Spinal cord (tissue), 10 donors: ENCODE results near the gene RGS11. TPM values are rescaled to one million over a fixed set of nuclear protein-coding genes. Genes with fewer than 3 reads are reported as not detected.
"Not testable (repeated sequence)": the region's sequence is repeated elsewhere in the genome, so short reads cannot be mapped to it uniquely, and the experiment has no call there.

Experiments
- DNase-seq, 6 donors: peaks; one replicate each; pipeline versions ENCODE4 v3.0.0 to v3.0.0-alpha.2; 2013 to 2015; ENCODE audit warnings: low spot score in 6 of 6, low read depth in 4 of 6
- H3K27ac ChIP-seq: one replicate; pipeline ENCODE4 v1.5.1; 2013; ENCODE audit warnings: low read depth, low read length, control low read depth
- H3K27me3 ChIP-seq: one replicate; pipeline ENCODE4 v1.6.1; 2013; ENCODE audit warnings: low read length; ENCODE audit not compliant: control insufficient read depth, insufficient read depth
- H3K36me3 ChIP-seq: one replicate; pipeline ENCODE4 v1.6.1; 2013; ENCODE audit warnings: low read length; ENCODE audit not compliant: control insufficient read depth, insufficient read depth
- H3K4me1 ChIP-seq: one replicate; pipeline ENCODE4 v1.6.1; 2013; ENCODE audit warnings: low read length; ENCODE audit not compliant: control insufficient read depth, insufficient read depth
- H3K4me3 ChIP-seq: one replicate; pipeline ENCODE4 v1.5.1; 2013; ENCODE audit warnings: low read depth, low read length, control low read depth
- H3K9me3 ChIP-seq: one replicate; pipeline ENCODE4 v1.6.1; 2013; ENCODE audit warnings: low read length; ENCODE audit not compliant: control insufficient read depth, insufficient read depth
- WGBS: methylation state at CpG from one replicate; pipeline ENCODE4 v1.1.5; 2013; ENCODE audit warnings: missing lambda C conversion rate; ENCODE audit not compliant: insufficient coverage; 5-methylcytosine and 5-hydroxymethylcytosine counted together
- polyA plus RNA-seq, 2 donors: library from polyadenylated mRNA; unstranded; fragments of 120-200 nt; gene quantifications; one replicate each; pipeline ENCODE4 v1.2.1, GENCODE V29; 2013; ENCODE audit not compliant: insufficient read length in 2 of 2
- total RNA-seq, 2 donors: library from RNA; depleted of rRNA in 1 of 2; stranded (reverse); fragments of 120-200 nt in 1 of 2; fragments of >200 nt in 1 of 2; gene quantifications; one replicate each; pipeline versions ENCODE4 v1.2.3 to v1.2.4, GENCODE V29; 2013 to 2014
- donor health status: healthy.

RGS11 gene
- total and polyA plus RNA-seq, 4 donors = 7.9 to 47.5 (median 21.2) TPM

- H3K36me3 ChIP-seq = peaks cover 88% of the 10 kb centered on the region
Observed at GRCh38 chr16:264440-264951, 11.2 kb downstream of the RGS11 start.

GRCh38 chr16:263944-264343 lies 11.8 kb downstream of the RGS11 start:
- no peaks in the 10 kb centered on the region for H3K4me1 ChIP-seq
- H3K4me3 ChIP-seq = no peak overlapping the region
- DNase-seq = no peak
- 92% methylated on average over 17 of the region's 17 CpGs for WGBS
- H3K9me3 ChIP-seq = no peaks in the 10 kb centered on the region
- H3K36me3 ChIP-seq = peaks cover 87% of the 10 kb centered on the region
- no peak overlapping the region for H3K27ac ChIP-seq
- H3K27me3 ChIP-seq = no peaks in the 10 kb centered on the region

More at GRCh38 chr16:264440-264951, 11.2 kb downstream of the RGS11 start:
- Histone ChIP-seq H3K27me3 (no peaks in the 10 kb centered on the region), H3K4me3 (no peak overlapping the region), H3K4me1 (no peaks in the 10 kb centered on the region), H3K9me3 (no peaks in the 10 kb centered on the region), H3K27ac (no peak overlapping the region)
- 93% methylated on average over 23 of the region's 23 CpGs for WGBS
- no peak for DNase-seq

GRCh38 chr16:263182-263774 lies 12.5 kb downstream of the RGS11 start:
- H3K27me3 ChIP-seq = no peaks in the 10 kb centered on the region
- no peak overlapping the region for H3K27ac ChIP-seq
- H3K9me3 ChIP-seq = no peaks in the 10 kb centered on the region
- DNase-seq = no peak
- peaks cover 86% of the 10 kb centered on the region for H3K36me3 ChIP-seq
- H3K4me3 ChIP-seq = no peak overlapping the region
- 97% methylated on average over 35 of the region's 35 CpGs for WGBS
- H3K4me1 ChIP-seq = no peaks in the 10 kb centered on the region

GRCh38 chr16:262121-262745 lies 13.5 kb downstream of the RGS11 start:
- Histone ChIP-seq H3K27me3 (no peaks in the 10 kb centered on the region), H3K4me1 (no peaks in the 10 kb centered on the region), H3K9me3 (no peaks in the 10 kb centered on the region), H3K36me3 (peaks cover 90% of the 10 kb centered on the region), H3K27ac (no peak overlapping the region), H3K4me3 (no peak overlapping the region)
- no peak for DNase-seq
- WGBS = 93% methylated on average over 29 of the region's 29 CpGs

GRCh38 chr16:261031-261691 lies 14.6 kb downstream of the RGS11 start:
- Histone ChIP-seq H3K36me3 (peaks cover 87% of the 10 kb centered on the region), H3K27me3 (no peaks in the 10 kb centered on the region), H3K9me3 (no peaks in the 10 kb centered on the region), H3K27ac (no peak overlapping the region), H3K4me1 (no peaks in the 10 kb centered on the region), H3K4me3 (no peak overlapping the region)
- WGBS = 85% methylated on average over 25 of the region's 28 CpGs
- DNase-seq = no peak

- Histone ChIP-seq H3K36me3 (peaks cover 85% of the 10 kb centered on the region), H3K9me3 (no peaks in the 10 kb centered on the region), H3K27ac (no peak overlapping the region), H3K4me1 (no peaks in the 10 kb centered on the region), H3K27me3 (no peaks in the 10 kb centered on the region), H3K4me3 (no peak overlapping the region)
- DNase-seq = no peak
- 98% methylated on average over 16 of the region's 19 CpGs for WGBS
Observed at GRCh38 chr16:260326-260725, 15.4 kb downstream of the RGS11 start.

- Histone ChIP-seq H3K27me3 (no peaks in the 10 kb centered on the region), H3K4me1 (no peaks in the 10 kb centered on the region), H3K9me3 (no peaks in the 10 kb centered on the region), H3K27ac (no peak overlapping the region), H3K36me3 (peaks cover 85% of the 10 kb centered on the region), H3K4me3 (no peak overlapping the region)
- DNase-seq = no peak
- WGBS = 88% methylated on average over 13 of the region's 13 CpGs
Observed at GRCh38 chr16:259814-260253, 15.9 kb downstream of the RGS11 start.

- 86% methylated on average over 6 of the region's 10 CpGs for WGBS
Observed at GRCh38 chr16:259226-259625, 16.5 kb downstream of the RGS11 start.

GRCh38 chr16:258091-258490 lies 17.7 kb downstream of the RGS11 start:
- H3K9me3 ChIP-seq, DNase-seq, H3K27me3 ChIP-seq, H3K27ac ChIP-seq, H3K4me1 ChIP-seq, H3K4me3 ChIP-seq: not testable (repeated sequence)
- no CpG with 5 or more reads among the region's 13 CpGs for WGBS
- peaks cover 85% of the 10 kb centered on the region for H3K36me3 ChIP-seq

More at GRCh38 chr16:259226-259625, 16.5 kb downstream of the RGS11 start:
- Histone ChIP-seq H3K4me3 (no peak overlapping the region), H3K9me3 (no peaks in the 10 kb centered on the region), H3K36me3 (peaks cover 85% of the 10 kb centered on the region), H3K27ac (no peak overlapping the region), H3K27me3 (no peaks in the 10 kb centered on the region), H3K4me1 (no peaks in the 10 kb centered on the region)
- no peak for DNase-seq
